GM12878 (cell line): Measurements from ENCODE around the gene PKP4. TPM values are rescaled to one million over a fixed set of nuclear protein-coding genes. Genes with fewer than 3 reads are reported as not detected.

Experiments
- ATAC-seq: fragments of 200-7000 bp; cut with Tn5 transposase; 3 replicates; pipeline ENCODE4 v1.9.1; 2020; ENCODE audit warnings: mild to moderate bottlenecking, moderate library complexity
- BruUV-seq: library from RNA; stranded (reverse); fragments of 400-500 nt; replicated peaks from 2 replicates; lab custom pipeline; 2021; lab: Mats Ljungman, UMichigan
- CTCF ChIA-PET: fragments of 300-600 bp; sonication (Branson Sonifier 250); formaldehyde crosslinking; extraction: SDS; loops from one replicate; lab custom pipeline; 2021; ENCODE audit warnings: inconsistent platforms; lab: Yijun Ruan, JAX
- POLR2A ChIA-PET: fragments of 350-600 bp; formaldehyde crosslinking; extraction: SDS; loops from one replicate; lab custom pipeline; 2021; ENCODE audit warnings: inconsistent platforms; lab: Charles Lee
- RAD21 ChIA-PET: fragments of 300-600 bp; sonication (Branson Sonifier 250); formaldehyde crosslinking; loops from one replicate; lab custom pipeline; 2023; ENCODE audit warnings: antibody characterized with exemption; ENCODE audit not compliant: unreplicated experiment; lab: Charles Lee
- SMC1A ChIA-PET: fragments of 300-600 bp; sonication (Branson Sonifier 250); formaldehyde crosslinking; loops from one replicate; lab custom pipeline; 2023; ENCODE audit not compliant: unreplicated experiment, uncharacterized antibody; lab: Charles Lee
- DNase-seq: peaks from one replicate; pipeline ENCODE4 v3.0.0-alpha.2; 2011; ENCODE audit warnings: low read depth, low spot score
- FAIRE-seq: peaks from 3 replicates; lab custom pipeline; 2011; peaks lifted over from hg19 to GRCh38; lab: Jason Lieb, UNC
- H2AFZ ChIP-seq: 2 replicates; pipeline ENCODE4 v1.6.0; 2011; ENCODE audit warnings: low read depth, low read length, control low read depth; ENCODE audit not compliant: control insufficient read depth
- H3K27ac ChIP-seq: 2 replicates; pipeline ENCODE4 v1.5.1; 2011; ENCODE audit warnings: control low read depth; ENCODE audit not compliant: control insufficient read depth, insufficient read depth
- H3K27me3 ChIP-seq, 2 experiments: replicated peaks in 1 of 2; 2 replicates each; pipeline versions ENCODE4 v1.6.0 to v1.6.1; 2011; ENCODE audit warnings: low read length in 1 of 2; ENCODE audit not compliant: control insufficient read depth in 2 of 2, insufficient read depth in 2 of 2
- H3K36me3 ChIP-seq, 2 experiments: 2 replicates each; pipeline ENCODE4 v1.5.1; 2011; ENCODE audit warnings: low read length in 1 of 2; ENCODE audit not compliant: control insufficient read depth in 2 of 2, insufficient read depth in 2 of 2
- H3K4me1 ChIP-seq: 2 replicates; pipeline ENCODE4 v1.6.1; 2011; ENCODE audit warnings: mild to moderate bottlenecking, low read length, moderate library complexity, mixed read lengths; ENCODE audit not compliant: control insufficient read depth, insufficient read depth
- H3K4me2 ChIP-seq: 2 replicates; pipeline ENCODE4 v1.6.0; 2011; ENCODE audit warnings: control low read depth; ENCODE audit not compliant: control insufficient read depth, insufficient read depth
- H3K4me3 ChIP-seq: fragments of 200-600 bp; sonication (generic); 2 replicates; pipeline ENCODE4 v1.5.1; 2016
- H3K79me2 ChIP-seq: 2 replicates; pipeline ENCODE4 v1.6.0; 2011; ENCODE audit warnings: low read length; ENCODE audit not compliant: control insufficient read depth, insufficient read depth
- H3K9ac ChIP-seq: 2 replicates; pipeline ENCODE4 v1.8.0; 2011; ENCODE audit warnings: low read length, control low read depth, mixed read lengths; ENCODE audit not compliant: control insufficient read depth, insufficient read depth
- H3K9me3 ChIP-seq: replicated peaks from 3 replicates; pipeline ENCODE4 v1.5.1; 2011; ENCODE audit warnings: mild to moderate bottlenecking, low read length; ENCODE audit not compliant: control insufficient read depth, insufficient read depth
- H4K20me1 ChIP-seq: 2 replicates; pipeline ENCODE4 v1.6.0; 2011; ENCODE audit not compliant: control insufficient read depth, insufficient read depth
- BCL11A ChIP-seq: IDR thresholded peaks from 2 replicates; pipeline ENCODE4 v1.6.1; 2011; ENCODE audit warnings: low read depth, low read length
- BHLHE40 ChIP-seq, 2 experiments: fragments of 450-650 bp in 1 of 2; IDR thresholded peaks; 2 replicates each; pipeline ENCODE4 v1.6.1; 2011 to 2017; ENCODE audit warnings: low read depth in 2 of 2, borderline replicate concordance in 1 of 2, improper control_type of control experiment in 1 of 2, low read length in 1 of 2, mild to moderate bottlenecking in 1 of 2
- CBFB ChIP-seq: IDR thresholded peaks from 2 replicates; pipeline ENCODE4 v1.6.1; 2016; ENCODE audit warnings: antibody characterized with exemption, low read depth
- CREM ChIP-seq: IDR thresholded peaks from 2 replicates; pipeline ENCODE4 v1.6.1; 2014; ENCODE audit warnings: antibody characterized with exemption, low read depth
- FOXK2 ChIP-seq: fragments of 450-650 bp; IDR thresholded peaks from 2 replicates; pipeline ENCODE4 v1.6.1; 2017; ENCODE audit warnings: mild to moderate bottlenecking, moderate library complexity
- HCFC1 ChIP-seq: fragments of 150-350 bp; IDR thresholded peaks from 2 replicates; pipeline ENCODE4 v1.6.1; 2014; ENCODE audit warnings: low read length
- MTA2 ChIP-seq: fragments of 450-650 bp; IDR thresholded peaks from 2 replicates; pipeline ENCODE4 v1.6.1; 2016; ENCODE audit warnings: low read depth, mild to moderate bottlenecking, moderate library complexity
- NR2F1 ChIP-seq: fragments of 450-650 bp; conservative IDR thresholded peaks from 2 replicates; pipeline ENCODE4 v1.6.1; 2017; ENCODE audit warnings: mild to moderate bottlenecking
- NRF1 ChIP-seq: conservative IDR thresholded peaks from 2 replicates; pipeline ENCODE4 v1.6.1; 2011; ENCODE audit warnings: mild to moderate bottlenecking, low read depth, low read length, improper control_type of control experiment
- RBBP5 ChIP-seq: fragments of 200-600 bp; sonication (generic); conservative IDR thresholded peaks from 2 replicates; pipeline ENCODE4 v1.6.1; 2016
- RFX5 ChIP-seq: IDR thresholded peaks from 2 replicates; pipeline ENCODE4 v1.6.1; 2011; ENCODE audit warnings: low read depth, low read length, improper control_type of control experiment
- SP1 ChIP-seq: IDR thresholded peaks from one replicate; pipeline ENCODE4 v1.6.1; 2011; ENCODE audit warnings: low read depth, low read length
- SPI1 ChIP-seq: IDR thresholded peaks from 2 replicates; pipeline ENCODE4 v1.6.1; 2011; ENCODE audit warnings: low read depth, mild to moderate bottlenecking, low read length, moderate library complexity, borderline replicate concordance; ENCODE audit not compliant: insufficient read depth
- WGBS: methylation state at CpG from one replicate; pipeline ENCODE4 v1.1.6; 2016; ENCODE audit warnings: low lambda C conversion rate; ENCODE audit not compliant: insufficient replicate concordance, insufficient coverage; ENCODE audit errors: missing lambda C conversion rate; 5-methylcytosine and 5-hydroxymethylcytosine counted together
- in situ Hi-C: fragments of 300-500 bp; cut with MboI; formaldehyde crosslinking; loops from 9 replicates; pipeline ENCODE4 v1.14.3; 2018; ENCODE audit warnings: mixed read lengths
- intact Hi-C: fragments of 100-400 bp; cut with micrococcal nuclease; formaldehyde crosslinking; loops from one replicate; pipeline ENCODE4 v1.14.2; 2022; ENCODE audit not compliant: unreplicated experiment
- polyA plus RNA-seq, 11 experiments: library from polyadenylated mRNA; depleted of rRNA in 4 of 11; unstranded in 6 of 11; stranded (reverse) in 5 of 11; fragments of >200 nt; fragmentation: Nextera tagmentation in 4 of 11; fragmentation: Illumina TruSeq in 1 of 11; extraction: Ambion mirVana in 4 of 11; extraction: Trizol in 1 of 11; gene quantifications; 1 replicate in 1 of 11; 2 replicates in 10 of 11; pipeline versions ENCODE4 v1.2.1 to v1.2.3, GENCODE V29; 2011 to 2016; ENCODE audit warnings: inconsistent platforms in 2 of 11, missing spikeins in 2 of 11, low read depth in 1 of 11
- total RNA-seq, 4 experiments: library from RNA; depleted of rRNA in 3 of 4; stranded (reverse); fragments of >200 nt in 3 of 4; fragmentation: Illumina TruSeq in 1 of 4; extraction: Trizol in 1 of 4; gene quantifications; 2 replicates each; pipeline versions ENCODE4 v1.2.1 to v1.2.3, GENCODE V29; 2013 to 2021
- TF ChIP-seq, protein P1 (sequence below): fragments of 450-650 bp; formaldehyde crosslinking; IDR thresholded peaks from 2 replicates; pipeline ENCODE4 v1.4.0; 2020; ENCODE audit warnings: mild to moderate bottlenecking, moderate library complexity

PKP4 gene
- total and polyA plus RNA-seq, 10 of the 15 experiments (the other 5 are each of a cell fraction or from before 2014, with no cell fraction given): 4.8 to 35.8 (median 17.7) TPM

DNA sequence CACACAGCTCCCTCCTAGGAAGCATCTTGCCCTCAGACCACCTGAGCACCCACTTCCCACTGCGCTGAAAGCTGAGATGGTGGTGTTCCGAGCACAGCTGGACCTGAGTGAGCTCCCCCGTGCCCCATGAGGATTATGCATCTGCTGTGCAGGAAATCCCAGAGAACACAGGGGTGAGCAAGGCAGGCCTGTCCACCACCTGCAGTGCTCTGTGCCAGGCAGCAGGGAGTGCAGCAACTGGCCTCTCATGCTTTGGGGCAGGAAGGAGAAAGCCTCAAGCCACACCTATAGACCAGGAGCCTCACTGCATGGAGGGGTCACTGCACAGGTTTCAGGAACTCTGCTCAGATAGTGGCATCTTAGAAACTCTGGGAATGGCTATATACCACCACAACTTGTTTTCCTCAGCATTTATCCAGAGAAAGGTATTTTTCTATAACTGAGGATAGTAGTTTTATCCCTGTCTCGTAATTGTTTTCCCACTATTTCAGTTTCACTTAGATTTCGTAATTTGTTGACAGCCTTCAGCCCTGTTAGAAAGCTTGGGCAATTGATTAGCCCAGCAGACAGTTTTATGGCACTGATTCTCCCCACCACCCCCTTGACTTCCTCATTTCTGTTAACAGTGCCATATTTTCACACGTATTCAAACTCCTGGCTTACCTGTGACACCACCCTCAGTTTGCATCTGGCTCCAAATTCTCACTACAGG, 194.1 kb downstream of the PKP4 start:
- ChIA-PET RAD21 (no interaction called here), POLR2A (no interaction called here), SMC1A (no interaction called here), CTCF (no interaction called here)
- Histone ChIP-seq H3K27ac (no peak overlapping the region), H3K79me2 (no peaks in the 10 kb centered on the region), H3K4me1 (no peaks in the 10 kb centered on the region), H3K9ac (no peak overlapping the region), H3K36me3 (no peaks in the 10 kb centered on the region), H3K4me3 (no peak overlapping the region), H3K9me3 (no peaks in the 10 kb centered on the region), H3K27me3 (no peaks in the 10 kb centered on the region), H4K20me1 (no peaks in the 10 kb centered on the region), H3K4me2 (no peak overlapping the region), H2AFZ (no peak overlapping the region)
- no peak for ATAC-seq
- no peak for FAIRE-seq
- WGBS: 69% methylated on average over 6 of the region's 6 CpGs
- no TSS peak for BruUV-seq
- in situ Hi-C loops: no loop called here
- no peak for DNase-seq
- peak; percentile 33; the same call in 1 of the 2 replicates for TF ChIP-seq SPI1
- no peak for TF ChIP-seq FOXK2
- no peak for TF ChIP-seq HCFC1
- intact Hi-C loops: no loop called here

DNA sequence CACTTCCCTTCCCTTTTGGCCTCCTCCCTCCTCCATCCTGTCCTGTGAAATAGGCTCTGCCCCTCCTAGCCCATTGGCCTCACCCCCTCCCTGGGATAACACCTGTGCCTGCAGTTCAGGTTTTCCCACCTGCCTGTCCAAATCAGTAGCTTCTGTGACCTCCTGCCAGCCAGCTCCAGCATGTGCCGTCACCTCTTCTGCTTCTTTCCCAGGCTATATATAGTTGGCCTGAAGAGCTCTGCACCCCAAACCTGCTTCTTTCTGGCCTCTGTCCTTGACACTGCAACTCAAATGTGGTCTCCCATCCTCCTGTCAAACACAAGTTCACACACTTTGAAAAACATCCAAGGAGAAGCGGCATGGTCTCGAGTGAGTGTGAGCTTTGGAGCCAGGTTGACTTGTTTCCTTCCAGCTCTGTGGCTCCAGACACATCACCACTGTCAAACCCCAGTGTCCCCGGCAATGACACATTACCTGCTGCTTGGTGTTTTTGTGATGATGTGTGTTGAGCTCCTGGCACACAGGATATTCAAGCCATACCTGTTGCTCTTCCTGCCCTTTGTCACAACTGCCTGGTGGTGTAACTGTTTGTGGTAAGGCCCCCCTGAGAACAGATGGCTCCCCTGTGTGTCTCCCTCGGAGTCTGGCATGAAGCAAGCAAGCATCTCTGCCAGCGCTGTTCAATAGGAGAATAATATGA, 194.8 kb downstream of the PKP4 start:
- RAD21 ChIA-PET: no interaction called here
- 95% methylated on average over 6 of the region's 6 CpGs for whole genome bisulfite sequencing
- TF ChIP-seq SP1 (no peak), RBBP5 (no peak), CREM (no peak), NRF1 (no peak), CBFB (no peak), BHLHE40 (IDR thresholded peaks at IDR 0.05; ENCODE audit: borderline replicate concordance in 1 of 2, low read depth in 2 of 2, low read length in 1 of 2) (no peak), NR2F1 (no peak), BCL11A (no peak), RFX5 (no peak), MTA2 (no peak)
- TF ChIP-seq, protein P1, sequence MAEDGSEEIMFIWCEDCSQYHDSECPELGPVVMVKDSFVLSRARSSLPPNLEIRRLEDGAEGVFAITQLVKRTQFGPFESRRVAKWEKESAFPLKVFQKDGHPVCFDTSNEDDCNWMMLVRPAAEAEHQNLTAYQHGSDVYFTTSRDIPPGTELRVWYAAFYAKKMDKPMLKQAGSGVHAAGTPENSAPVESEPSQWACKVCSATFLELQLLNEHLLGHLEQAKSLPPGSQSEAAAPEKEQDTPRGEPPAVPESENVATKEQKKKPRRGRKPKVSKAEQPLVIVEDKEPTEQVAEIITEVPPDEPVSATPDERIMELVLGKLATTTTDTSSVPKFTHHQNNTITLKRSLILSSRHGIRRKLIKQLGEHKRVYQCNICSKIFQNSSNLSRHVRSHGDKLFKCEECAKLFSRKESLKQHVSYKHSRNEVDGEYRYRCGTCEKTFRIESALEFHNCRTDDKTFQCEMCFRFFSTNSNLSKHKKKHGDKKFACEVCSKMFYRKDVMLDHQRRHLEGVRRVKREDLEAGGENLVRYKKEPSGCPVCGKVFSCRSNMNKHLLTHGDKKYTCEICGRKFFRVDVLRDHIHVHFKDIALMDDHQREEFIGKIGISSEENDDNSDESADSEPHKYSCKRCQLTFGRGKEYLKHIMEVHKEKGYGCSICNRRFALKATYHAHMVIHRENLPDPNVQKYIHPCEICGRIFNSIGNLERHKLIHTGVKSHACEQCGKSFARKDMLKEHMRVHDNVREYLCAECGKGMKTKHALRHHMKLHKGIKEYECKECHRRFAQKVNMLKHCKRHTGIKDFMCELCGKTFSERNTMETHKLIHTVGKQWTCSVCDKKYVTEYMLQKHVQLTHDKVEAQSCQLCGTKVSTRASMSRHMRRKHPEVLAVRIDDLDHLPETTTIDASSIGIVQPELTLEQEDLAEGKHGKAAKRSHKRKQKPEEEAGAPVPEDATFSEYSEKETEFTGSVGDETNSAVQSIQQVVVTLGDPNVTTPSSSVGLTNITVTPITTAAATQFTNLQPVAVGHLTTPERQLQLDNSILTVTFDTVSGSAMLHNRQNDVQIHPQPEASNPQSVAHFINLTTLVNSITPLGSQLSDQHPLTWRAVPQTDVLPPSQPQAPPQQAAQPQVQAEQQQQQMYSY (CRISPR knock-in tag): no peak

More for the DNA sequence above, 194.8 kb downstream of the PKP4 start:
- H4K20me1 ChIP-seq: no peaks in the 10 kb centered on the region
- H3K27ac ChIP-seq: no peak overlapping the region
- H2AFZ ChIP-seq: no peak overlapping the region
- H3K9me3 ChIP-seq: no peaks in the 10 kb centered on the region
- DNase-seq (no peak), FAIRE-seq (no peak), ATAC-seq (no peak)
- no peaks in the 10 kb centered on the region for H3K27me3 ChIP-seq
- H3K9ac ChIP-seq: no peak overlapping the region
- no peak overlapping the region for H3K4me2 ChIP-seq
- CTCF ChIA-PET: no interaction called here
- intact Hi-C loops: no loop called here
- POLR2A ChIA-PET: no interaction called here
- H3K4me3 ChIP-seq: no peak overlapping the region
- SMC1A ChIA-PET: no interaction called here
- H3K4me1 ChIP-seq: no peaks in the 10 kb centered on the region
- no peaks in the 10 kb centered on the region for H3K79me2 ChIP-seq
- in situ Hi-C loops: no loop called here
- BruUV-seq: no TSS peak
- no peaks in the 10 kb centered on the region for H3K36me3 ChIP-seq
